Measurements from ENCODE around the gene PRKG2.
"Not testable (repeated sequence)": the region's sequence is repeated elsewhere in the genome, so short reads cannot be mapped to it uniquely, and the experiment has no call there.

The PRKG2 gene

GRCh38 chr4:81153714-81154323, 61.2 kb downstream of the PRKG2 start:
- not testable (repeated sequence) for DNase-seq

- DNase-seq: no peak
Measured at GRCh38 chr4:81152839-81153713, 61.9 kb downstream of the PRKG2 start.

GRCh38 chr4:81149976-81150375, 65.0 kb downstream of the PRKG2 start:
- no peak for DNase-seq

GRCh38 chr4:81148576-81148975, 66.4 kb downstream of the PRKG2 start:
- DNase-seq: no peak

GRCh38 chr4:81146466-81146865, 68.6 kb downstream of the PRKG2 start:
- no peak for DNase-seq

- DNase-seq: no peak
Measured at GRCh38 chr4:81143183-81143582, 71.8 kb downstream of the PRKG2 start.

GRCh38 chr4:81142744-81143143, 72.3 kb downstream of the PRKG2 start:
- DNase-seq: no peak

GRCh38 chr4:81137894-81138293, 77.1 kb downstream of the PRKG2 start:
- DNase-seq: no peak

- DNase-seq: no peak
Measured at GRCh38 chr4:81137446-81137845, 77.6 kb downstream of the PRKG2 start.

GRCh38 chr4:81136161-81136905, 78.7 kb downstream of the PRKG2 start:
- no peak for DNase-seq

- DNase-seq: no peak
Measured at GRCh38 chr4:81135501-81135900, 79.5 kb downstream of the PRKG2 start.

- no peak for DNase-seq
Measured at GRCh38 chr4:81131563-81131962, 83.5 kb downstream of the PRKG2 start.

GRCh38 chr4:81131066-81131465, 84.0 kb downstream of the PRKG2 start:
- no peak for DNase-seq

GRCh38 chr4:81130569-81130968, 84.5 kb downstream of the PRKG2 start:
- no peak for DNase-seq

GRCh38 chr4:81120055-81120454, 95.0 kb downstream of the PRKG2 start:
- no peak for DNase-seq

- no peak for DNase-seq
Measured at GRCh38 chr4:81118086-81118485, 96.9 kb downstream of the PRKG2 start.

GRCh38 chr4:81116566-81116965, 98.5 kb downstream of the PRKG2 start:
- DNase-seq: no peak

GRCh38 chr4:81113024-81113423, 102.0 kb downstream of the PRKG2 start:
- no peak for DNase-seq

- no peak for DNase-seq
Measured at GRCh38 chr4:81109356-81109755, 105.7 kb downstream of the PRKG2 start.

- no peak for DNase-seq
Measured at GRCh38 chr4:81106150-81106549, 108.9 kb downstream of the PRKG2 start.

- no peak for DNase-seq
Measured at GRCh38 chr4:81102107-81102506, 112.9 kb downstream of the PRKG2 start.

GRCh38 chr4:81096566-81096965, 118.5 kb downstream of the PRKG2 start:
- no peak for DNase-seq

GRCh38 chr4:81095389-81095788, 119.6 kb downstream of the PRKG2 start:
- no peak for DNase-seq

Measured in KG1 (cell line).